GM21723 (cell line): Measurements from ENCODE around the gene LMOD1.
"Not testable (repeated sequence)": the region's sequence is repeated elsewhere in the genome, so short reads cannot be mapped to it uniquely, and the experiment has no call there.

ENCODE experiments used
- ATAC-seq: cut with Tn5 transposase; IDR thresholded peaks from one replicate; pipeline ENCODE4 v1.9.1; 2021; ENCODE audit warnings: mild to moderate bottlenecking, moderate library complexity; ENCODE audit not compliant: unreplicated experiment

LMOD1 gene

GRCh38 chr1:201877877-201878401, 68.4 kb downstream of the LMOD1 start:
- no peak for ATAC-seq

DNA sequence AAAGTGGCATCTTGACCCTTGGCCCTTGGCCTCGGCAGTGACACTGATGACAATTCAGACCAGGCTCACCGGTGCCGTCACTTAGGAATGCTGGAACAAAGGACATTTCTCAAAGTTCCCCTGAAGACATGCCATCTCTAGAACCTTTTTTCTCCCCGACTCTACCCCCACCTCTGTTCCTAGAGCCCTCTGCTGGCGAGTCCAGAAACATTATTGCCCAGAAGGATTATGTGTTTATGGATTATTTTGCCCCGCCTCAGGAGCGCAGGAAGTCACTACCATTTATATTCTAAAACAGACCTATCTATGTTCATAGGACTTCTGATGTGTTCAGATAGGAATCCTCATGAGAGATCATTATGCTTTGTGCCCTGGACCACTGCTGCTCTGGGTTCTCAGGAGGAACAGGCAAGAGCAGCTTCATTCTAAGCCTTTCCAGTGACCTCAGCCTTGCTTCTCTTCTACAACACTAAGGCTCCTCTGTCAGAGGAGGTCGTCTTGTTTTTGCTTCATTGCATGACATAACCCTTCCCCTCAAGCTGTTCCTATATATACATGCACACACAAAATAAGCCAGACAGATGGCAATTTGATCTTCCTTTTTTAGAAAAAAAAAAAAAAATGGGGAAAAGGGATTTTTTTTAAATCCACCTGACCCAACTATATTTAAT, 70.1 kb downstream of the LMOD1 start:
- no peak for ATAC-seq

DNA sequence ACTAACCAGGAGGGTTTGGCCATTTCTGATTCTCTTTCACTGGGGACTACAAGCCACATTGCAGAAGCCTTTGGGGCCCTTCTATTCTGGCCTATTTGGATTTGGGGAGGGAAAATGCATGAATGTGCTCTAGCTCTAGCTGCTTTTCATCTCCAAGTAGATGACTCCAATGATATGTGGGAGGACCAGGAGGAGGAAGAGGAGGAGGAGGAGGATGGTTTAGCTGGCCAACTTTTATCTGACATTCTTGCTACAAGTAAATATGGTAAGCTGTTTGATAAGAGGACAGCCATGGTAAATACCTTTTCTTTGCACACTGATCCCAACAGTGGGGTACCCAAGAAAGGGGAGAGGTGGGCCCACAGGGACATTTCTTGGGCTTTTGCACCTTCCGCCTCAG, 71.7 kb downstream of the LMOD1 start:
- ATAC-seq = no peak

GRCh38 chr1:201870397-201870796, 76.0 kb downstream of the LMOD1 start:
- no peak for ATAC-seq

DNA sequence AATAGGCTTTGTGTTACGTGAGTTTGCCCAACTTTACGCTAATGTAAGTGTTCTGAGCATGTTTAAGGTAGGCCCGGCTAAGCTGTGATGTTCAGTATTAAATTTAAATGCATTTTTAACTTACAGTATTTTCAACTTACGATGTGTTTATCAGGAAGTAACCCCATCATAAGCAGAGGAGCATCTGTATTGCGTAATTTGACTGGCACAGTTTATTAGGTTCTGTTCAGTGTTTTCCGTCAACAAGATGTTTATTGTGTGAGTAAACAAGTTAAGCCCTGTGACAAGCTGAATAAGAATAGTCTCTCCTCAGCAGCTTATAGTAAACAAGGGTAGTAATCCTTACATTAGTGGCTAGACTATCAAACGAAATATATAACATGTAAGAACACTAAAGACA, 84.9 kb downstream of the LMOD1 start:
- ATAC-seq = no peak

GRCh38 chr1:201859424-201859823, 86.9 kb downstream of the LMOD1 start:
- no peak for ATAC-seq

DNA sequence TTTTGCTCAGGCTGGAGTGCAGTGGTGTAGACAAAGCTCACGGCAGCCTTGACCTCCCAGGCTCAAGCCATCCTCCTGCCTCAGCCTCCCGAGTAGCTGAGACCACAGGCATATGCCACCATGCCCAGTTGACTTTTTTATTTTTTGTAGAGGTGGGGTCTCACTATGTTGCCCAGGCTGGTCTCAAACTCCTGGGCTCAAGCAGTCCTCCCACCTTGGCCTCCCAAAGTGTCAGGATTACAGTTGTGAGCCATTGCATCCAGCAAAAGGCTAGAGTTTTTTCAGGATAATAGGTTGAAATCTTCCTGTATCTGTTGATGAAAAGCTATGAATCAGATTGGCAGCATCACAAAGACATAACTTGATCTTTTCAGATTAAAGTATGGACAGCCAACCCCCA, 89.6 kb downstream of the LMOD1 start:
- not testable (repeated sequence) for ATAC-seq

GRCh38 chr1:201851949-201852348, 94.4 kb downstream of the LMOD1 start:
- ATAC-seq = no peak

DNA sequence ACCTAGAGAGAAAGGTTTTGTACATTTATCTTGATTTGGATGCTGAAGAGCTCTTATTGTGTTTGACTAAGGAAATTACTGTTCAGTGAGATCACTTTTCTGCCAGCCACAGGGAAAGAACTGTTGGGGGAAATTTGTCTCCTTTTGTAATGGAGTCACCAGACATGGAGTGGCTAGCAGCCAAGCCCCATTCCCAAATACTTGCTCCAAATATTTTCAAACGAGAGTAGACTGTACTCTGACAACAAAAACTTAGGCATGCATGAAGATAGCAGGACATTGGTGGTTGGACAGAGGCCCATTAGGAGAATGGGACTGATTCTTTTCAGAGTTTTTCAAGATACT, 96.3 kb downstream of the LMOD1 start:
- ATAC-seq = no peak

GRCh38 chr1:201849372-201850052, 96.8 kb downstream of the LMOD1 start:
- no peak for ATAC-seq

- no peak for ATAC-seq
Observed at GRCh38 chr1:201848230-201848629, 98.1 kb downstream of the LMOD1 start.

DNA sequence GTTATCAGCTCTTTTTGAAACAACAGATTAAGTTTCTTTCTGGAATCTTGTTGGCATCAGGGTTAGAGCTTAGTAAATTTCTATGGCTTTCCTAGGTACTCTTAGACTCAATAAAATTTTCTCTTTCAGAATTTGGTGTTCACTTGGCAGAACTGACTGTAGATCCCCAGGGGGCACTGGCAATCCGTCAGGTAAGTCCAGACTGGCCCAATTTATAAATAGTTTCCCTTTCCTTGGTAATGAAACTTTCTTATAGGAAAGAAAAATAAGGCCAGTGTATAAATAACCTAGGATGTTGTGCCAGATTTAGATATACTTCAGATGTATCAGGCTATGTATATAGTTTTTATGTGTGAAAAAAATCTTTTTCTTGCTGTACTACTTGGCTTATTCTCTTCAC, 99.2 kb downstream of the LMOD1 start:
- ATAC-seq = no peak
